Tongue (tissue), 2 donors: ENCODE results near the gene GDPD4. TPM values are rescaled to one million over a fixed set of nuclear protein-coding genes. Genes with fewer than 3 reads are reported as not detected.

ENCODE experiments used
- DNase-seq: peaks from one replicate; pipeline ENCODE4 v3.0.0-alpha.2; 2015
- total RNA-seq: library from RNA; depleted of rRNA; stranded (reverse); fragments of >200 nt; gene quantifications from one replicate; pipeline ENCODE4 v1.2.3, GENCODE V29; 2014

GDPD4 gene
- total RNA-seq, 1 donor from 2014 or later = not detected

DNA sequence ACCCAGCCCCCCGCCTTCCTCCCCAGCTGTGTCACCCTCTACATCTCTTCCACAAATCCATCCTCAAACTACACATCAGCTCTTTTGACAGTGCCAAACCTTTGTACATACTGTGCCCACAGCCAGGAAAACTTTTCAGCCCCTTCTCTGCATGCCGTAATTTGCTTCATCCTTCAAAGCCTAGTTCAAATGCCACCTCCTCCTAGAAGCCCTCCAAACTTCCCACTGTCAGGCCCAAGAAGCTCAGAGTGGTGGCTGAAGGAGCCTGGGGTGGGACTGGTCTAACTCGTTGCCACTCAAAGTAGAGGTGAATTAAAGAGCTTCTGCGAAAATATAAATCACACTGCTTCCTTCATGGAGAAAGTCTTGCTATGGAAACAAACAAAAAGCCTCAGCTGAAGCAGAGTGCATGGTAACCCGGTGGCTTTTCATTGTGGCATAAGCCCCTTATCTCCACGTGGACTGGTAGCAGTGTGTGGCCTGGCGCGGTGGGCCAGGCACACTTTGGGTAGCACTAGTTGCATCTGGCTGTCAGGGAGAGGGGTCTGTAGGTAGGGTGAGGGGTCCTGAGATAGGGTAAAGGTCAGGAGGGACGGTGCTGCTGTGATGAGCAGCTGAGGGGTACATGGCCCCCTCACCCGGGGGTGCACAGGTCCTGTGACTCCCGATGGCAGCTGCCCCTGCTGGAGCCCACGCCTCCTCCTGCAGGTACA is 96.6 kb downstream of the GDPD4 start:
- DNase-seq = no peak

DNA sequence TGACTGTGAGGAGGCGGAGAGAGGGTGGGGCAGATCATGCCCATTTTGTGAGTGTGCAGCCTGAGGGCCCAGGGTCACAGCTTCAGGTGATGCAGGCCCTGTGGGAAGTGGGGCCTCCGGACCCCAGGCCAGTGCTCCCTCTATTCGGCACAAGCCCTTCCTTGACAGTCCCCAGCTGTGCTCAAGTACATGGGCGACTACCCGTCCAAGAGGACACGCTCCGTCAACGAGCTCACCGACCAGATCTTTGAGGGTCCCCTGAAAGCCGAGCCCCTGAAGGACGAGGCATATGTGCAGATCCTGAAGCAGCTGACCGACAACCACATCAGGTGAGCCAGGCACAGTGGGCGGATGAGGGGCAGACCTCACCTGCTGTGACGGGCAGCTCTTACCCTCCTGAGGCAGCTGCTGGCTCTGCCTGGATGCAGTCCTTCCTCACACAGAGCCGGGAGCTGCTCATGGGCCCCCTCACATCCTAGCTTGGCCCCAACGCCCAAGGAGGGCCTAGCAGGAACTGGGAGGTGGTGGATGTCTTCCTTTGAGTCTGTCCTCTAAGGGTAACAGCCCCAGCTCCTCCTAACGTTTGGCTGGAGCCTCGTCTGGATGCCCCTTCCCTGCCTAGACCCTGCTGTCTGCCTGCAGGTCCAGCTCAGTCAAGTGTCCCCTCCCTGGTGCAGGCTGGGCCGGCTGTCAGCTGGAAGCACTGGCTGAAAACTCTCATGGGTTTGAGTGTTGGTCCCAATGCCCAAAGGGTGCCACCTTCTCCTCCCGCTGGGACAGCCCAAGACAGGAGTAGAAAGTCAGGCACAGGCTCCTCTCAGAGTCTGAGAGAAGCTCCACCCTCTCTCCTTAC is 97.4 kb downstream of the GDPD4 start:
- DNase-seq = no peak

DNA sequence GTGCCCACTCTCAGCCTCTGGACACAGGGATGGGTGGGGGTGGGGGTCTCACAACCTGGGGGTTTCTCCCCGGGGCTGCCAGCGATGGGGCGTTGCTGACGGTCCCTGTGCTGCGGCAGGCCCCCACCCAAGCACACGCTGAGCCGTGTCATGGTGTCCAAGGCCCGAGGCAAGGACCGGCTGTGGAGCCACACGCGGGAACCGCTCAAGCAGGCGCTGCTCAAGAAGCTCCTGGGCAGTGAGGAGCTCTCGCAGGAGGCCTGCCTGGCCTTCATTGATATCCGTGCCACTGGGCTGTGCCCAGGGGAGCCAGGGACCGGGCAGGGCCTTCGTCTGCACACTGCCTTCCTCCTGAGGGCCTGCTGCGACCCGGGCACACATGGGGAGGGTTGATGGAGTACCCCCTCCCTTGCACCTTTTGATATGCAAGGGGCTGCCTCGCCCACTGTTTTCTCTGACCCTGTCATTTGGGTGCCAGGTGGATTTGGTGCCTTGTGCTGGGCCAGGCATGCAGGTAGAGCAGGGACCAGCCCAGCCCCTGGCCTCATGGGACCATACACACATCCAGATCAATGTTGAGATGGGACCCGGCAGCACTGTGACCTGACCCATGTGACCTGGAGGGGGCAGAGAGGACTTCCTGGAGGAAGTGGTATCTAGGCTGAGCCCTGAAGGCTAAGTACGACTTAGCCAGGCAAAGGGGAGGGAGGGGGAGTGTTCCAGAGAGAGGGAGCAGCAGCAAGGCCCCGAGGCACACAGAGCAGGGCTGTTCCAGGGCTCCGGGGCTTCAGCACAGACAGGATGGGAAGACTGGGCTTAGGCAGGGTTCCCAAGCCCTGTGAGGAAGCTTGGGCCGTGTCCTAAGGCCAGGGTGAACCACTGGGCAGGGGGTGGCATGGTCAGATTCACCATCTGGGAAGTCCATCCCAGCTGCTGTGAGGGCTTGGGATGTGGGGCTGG is 98.3 kb downstream of the GDPD4 start:
- no peak for DNase-seq

DNA sequence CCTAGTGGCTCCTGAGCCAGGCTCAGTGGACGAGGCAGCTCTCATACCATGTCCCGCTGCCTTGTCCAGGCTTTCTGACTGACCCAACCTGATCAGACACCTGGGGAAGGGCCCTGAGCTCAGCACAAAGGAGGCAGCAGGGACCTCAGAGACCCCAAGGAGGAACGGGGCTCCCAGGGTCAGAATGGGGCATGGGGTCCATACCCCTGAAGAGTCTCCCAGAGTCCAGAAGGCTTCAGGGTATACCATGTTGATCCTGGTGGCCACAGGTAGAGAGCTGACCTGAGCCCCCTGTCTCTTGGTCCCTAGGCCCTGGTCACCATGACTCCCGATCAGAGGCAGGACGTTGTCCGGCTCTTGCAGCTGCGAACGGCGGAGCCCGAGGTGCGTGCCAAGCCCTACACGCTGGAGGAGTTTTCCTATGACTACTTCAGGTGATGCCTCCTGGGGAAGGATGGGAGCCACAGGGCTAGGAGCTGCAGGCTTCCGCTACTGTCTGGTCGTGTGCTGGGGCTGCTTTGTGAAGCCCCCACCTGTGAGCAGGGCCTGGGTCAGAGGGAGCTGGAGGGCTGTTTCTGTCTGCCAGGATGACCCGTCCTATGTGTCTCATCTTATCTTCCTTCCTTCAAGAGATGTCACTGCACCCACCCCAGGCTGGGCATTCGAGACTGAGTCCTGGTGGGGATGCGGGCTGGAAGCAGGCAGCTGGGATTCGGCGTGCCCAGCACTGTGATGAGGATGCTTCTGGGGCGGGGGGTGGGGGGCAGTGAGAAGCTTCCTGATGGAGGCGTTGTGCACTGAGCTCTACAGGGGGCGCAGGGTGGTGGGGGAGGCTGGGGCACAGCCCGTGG is 99.3 kb downstream of the GDPD4 start:
- no peak for DNase-seq

DNA sequence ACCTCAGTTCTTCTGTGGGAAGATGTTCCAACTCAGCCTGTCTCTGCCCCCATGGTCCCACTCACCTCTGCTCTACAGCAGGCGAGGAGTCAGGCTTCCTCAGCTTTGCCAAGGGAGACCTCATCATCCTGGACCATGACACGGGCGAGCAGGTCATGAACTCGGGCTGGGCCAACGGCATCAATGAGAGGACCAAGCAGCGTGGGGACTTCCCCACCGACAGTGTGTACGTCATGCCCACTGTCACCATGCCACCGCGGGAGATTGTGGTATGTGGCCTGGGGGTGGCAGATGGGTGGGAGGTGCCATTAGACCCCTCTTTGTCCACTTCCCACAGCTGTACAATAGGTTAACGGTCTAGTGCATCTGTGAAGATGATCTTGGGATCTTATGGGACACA is 100.1 kb downstream of the GDPD4 start:
- DNase-seq = no peak

DNA sequence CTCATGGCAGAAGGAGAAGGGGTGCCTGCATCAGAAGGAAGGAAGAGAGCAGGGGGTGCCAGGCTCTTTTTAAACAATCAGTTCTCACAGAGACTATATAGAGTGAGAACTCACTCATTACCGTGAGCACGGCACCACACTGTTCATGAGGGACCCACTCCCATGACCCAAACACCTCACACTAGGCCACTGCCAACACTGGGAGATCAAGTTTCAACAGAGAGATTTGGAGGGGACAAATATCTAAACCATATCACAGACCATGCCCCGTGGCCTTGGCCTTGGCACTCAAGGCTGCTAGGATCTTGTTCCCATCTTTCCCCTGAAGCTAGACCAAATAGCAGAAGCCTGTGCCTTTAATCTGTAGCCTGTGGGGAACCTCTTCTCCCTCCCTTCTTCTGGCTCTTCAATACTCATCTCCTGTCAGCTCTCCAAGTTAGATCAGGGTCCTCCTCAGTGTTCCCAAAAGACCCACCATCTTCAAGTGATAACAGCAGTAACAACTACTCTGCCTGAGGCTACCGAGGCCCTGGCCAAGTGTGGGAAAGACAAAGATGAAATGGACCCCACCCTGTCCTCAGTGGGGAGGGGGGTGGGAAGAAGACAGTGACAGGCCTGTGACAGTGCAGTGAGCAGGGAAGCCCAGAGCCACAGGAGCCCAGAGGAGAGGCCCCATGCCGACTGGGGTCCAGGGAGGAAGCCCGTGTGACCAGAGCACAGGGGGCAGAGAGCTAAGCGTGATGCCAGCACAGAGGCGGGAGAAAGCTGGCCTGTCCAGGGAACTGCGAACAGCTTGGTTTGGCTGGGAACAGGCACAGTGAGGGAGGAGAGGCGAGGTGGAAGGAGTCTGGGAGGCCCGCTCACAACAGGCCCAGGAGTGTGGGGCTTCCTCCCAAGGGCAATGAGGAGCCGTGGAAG is 100.9 kb downstream of the GDPD4 start:
- DNase-seq = no peak

DNA sequence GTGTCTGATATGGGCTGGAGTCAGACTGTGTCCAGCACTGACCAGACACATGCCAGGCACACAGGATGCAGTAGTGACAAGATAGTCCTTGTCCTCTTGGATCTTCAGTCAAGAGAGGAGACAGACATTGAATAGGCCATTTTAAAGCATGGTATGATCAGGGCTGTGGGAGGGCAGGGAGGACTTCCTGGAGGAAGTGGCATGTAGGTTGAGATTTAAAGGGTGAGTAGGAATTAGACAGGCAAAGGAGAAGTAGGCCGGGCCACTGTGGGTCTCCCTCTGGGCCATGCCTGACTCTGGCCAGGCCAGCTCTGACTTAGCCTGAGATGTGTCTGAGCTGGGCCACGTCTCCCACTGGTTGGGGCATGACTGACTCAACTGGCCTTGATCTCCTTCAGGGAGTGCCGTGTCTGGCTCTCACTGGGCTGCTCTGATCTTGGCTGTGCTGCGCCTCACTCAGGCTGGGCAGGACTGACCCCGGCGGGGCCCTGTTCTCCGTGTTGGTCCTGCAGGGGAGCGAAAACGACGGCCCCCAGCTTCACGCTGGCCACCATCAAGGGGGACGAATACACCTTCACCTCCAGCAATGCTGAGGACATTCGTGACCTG is 102.2 kb downstream of the GDPD4 start:
- no peak for DNase-seq

DNA sequence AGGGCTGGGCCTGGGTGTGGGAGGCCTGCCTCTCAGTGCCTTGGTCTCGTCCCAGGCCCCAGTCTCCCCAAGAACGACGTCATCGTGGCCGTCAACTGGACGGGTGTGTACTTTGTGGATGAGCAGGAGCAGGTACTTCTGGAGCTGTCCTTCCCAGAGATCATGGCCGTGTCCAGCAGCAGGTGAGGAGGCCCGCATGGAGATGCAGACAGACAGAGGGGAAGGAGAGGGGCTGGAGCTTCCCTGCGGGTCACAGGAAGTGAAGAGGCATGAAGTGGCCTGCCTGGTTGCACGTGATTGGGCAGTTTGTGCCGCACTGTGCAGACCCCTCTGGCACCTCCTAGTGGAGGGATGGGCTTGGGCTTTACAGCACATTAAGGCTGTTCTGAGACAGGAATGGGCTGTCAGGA is 103.0 kb downstream of the GDPD4 start:
- DNase-seq = no peak

DNA sequence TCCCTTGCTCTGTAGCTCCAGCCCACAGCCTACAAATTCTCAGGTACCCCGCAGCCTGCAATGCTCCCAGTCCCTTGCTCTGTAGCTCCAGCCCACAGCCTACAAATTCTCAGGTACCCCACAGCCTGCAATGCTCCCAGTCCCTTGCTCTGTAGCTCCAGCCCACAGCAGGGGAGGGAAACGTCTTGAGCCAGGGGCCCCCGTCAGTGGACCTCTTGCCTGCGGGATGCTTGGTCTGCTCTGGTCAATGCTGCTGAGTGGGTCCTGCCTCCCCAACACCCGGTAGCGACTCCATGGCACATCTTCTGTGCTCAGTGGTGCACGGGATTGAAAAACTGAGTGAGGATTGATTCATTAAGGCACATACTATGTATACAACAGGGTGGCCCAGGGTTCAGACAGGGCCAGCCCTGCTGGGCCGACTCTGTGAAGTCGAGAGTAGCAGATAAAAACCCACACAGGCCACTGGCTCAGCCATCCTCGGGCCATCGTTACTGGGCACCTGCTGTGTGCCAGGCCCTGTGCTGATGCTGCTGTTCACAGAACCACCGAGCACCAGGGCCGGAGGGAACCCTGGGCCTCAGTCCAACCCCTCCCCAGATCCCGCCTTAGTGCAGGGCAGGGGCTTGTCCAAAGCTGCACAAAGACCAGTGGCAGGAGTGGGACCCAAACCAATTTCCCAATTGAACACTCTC is 103.7 kb downstream of the GDPD4 start:
- no peak for DNase-seq

DNA sequence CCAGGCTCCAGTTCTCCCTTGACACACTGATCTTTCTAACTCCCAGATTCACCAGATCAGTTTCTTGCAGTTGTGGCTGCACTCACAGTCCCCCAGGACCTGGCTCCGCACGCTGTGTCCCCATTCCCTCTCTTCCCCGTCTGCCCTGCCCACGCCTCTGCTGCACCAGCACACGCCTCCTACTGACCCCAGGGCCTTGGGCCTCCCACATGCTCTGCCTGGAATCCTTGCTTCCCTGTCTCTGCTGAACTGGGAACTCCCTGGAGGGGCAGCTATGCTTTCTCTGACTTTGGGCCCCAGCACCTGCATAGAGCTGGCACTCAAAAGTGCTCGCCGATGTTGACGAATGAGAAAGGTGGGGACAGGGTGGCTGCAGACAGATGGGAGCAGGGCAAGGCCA is 104.5 kb downstream of the GDPD4 start:
- DNase-seq = no peak

DNA sequence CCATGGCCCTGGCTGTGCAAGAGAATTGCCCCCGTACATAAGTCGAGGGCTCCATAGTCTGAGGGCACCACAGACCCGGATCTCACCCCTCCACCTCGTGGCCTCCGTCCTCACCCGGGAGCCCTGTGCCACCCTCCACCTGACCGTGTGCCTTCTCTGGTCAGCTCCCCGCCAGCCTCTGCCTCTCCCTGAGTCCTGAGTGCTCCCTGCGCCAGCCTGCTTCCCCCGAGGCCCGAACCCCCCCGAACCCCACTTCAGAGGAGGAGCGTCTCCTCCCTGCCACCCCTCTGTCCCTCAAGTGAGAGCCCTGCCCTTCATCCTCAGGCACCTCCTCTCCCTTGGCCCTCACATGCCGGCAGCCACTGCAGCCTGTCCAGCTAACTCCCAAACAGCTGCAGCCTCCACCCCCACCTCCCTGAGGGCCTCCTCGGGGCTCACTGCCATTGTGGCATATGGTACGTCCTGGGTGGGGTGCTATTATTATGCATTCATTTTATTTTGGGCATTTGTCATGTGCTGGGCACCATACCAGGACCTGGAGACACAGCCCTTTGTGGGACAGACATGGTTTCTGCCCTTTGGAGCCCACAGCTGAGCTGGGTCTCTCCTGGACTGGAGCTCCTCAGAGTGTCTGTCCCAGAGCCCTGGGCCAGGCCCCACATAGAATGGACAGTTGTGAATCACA is 106.3 kb downstream of the GDPD4 start:
- DNase-seq = peak; percentile 66

DNA sequence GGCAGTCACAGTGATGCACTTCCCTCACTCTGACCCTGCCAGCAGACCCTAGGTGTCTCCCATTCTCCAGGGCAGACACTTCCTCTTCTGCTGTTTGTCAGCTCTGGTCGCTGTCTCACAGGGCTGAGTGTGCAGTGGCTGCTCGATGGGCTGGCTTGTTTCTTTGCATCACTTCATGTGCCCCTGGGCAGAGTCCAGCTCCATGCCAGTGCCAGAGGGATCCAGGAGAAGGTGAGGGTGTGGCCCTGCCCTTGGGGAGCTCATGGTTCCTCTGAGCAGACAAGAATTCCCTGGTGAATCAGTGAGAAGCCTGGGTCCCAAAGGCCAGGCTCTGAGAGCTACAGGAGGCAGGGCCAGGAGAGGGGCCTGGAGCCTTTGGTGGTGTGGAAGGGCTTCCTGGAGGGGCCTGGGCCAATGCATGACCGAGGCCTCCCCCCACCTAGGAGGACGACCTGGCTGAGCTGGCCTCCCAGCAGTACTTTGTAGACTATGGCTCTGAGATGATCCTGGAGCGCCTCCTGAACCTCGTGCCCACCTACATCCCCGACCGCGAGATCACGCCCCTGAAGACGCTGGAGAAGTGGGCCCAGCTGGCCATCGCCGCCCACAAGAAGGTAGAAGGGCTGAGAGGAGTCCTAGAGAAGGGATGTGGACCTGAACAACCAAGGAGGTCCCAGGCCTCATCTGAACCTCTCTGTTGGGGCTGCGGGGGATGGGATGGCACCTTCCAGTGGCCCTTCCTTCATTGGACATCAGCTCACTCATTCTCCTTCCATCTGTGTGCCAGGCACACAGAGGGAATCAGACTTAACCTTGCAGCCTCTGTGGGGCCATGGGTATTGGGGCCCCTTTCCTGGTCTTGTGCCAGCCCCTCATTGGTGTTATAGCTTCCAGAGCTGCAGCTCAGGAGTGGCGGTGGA is 107.3 kb downstream of the GDPD4 start:
- no peak for DNase-seq

DNA sequence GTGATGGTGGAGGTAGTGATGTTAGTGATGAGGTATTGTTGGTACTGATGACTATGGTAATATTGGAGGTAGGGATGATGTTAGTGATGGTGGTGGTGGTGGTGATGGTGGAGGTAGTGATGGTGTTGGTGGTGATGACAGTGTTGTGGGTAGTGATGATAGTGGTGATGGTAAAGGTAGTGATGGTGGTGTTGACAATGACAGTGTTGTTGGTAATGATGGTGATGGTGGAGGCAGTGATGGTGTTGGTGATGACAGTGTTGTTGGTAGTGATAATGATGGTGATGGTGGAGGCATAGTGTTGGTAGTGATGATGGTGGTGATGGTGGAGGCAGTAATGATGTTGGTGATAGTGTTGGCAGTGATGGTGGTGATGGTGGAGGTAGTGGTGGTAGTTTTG is 108.3 kb downstream of the GDPD4 start:
- DNase-seq = no peak

DNA sequence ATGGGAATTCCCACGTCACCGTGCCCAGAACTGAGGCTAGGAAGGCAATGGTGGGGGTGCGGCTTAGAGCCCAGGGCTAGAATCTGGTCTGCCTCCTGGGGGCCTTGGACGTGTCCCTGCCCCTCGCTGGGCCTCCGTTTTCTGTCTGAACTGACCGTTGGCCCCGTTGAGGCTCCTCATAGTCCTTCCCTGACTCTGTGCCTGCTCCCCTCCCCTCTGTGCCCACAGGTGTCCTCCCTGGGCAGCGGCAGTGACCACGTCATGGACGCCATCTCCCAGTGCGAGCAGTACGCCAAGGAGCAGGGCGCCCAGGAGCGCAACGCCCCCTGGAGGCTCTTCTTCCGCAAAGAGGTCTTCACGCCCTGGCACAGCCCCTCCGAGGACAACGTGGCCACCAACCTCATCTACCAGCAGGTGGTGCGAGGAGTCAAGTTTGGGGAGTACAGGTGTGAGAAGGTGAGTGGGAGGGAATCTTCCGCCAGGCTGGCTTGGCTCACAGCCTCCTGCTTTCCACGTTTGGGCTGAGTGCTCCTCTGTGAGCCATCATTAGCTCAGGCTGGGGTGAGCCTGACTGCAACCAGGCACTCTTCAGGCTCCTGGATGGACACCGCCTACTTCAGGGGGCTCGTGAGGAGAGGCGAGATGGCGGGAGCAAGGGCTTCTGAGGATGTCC is 109.5 kb downstream of the GDPD4 start:
- peak; percentile 62 for DNase-seq

DNA sequence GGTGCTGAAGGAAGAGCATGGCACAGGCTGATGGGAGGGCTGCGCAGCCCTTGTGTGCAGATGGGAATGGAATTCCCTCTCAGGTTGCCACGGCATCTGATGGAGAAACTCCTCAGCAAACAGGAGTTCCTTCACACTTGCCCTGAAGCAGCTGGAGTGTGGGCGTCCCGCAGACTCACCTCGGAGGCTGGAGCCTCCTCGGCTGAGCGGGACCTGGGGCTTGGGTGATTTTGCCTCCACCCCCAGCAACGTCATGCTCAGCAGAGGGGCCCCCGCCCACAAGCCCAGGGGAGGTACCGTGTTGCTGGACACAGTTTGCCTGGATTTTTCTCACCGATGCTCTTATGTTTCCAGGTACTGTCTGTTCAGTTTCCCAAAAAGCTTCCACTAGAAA is 110.1 kb downstream of the GDPD4 start:
- DNase-seq = no peak

DNA sequence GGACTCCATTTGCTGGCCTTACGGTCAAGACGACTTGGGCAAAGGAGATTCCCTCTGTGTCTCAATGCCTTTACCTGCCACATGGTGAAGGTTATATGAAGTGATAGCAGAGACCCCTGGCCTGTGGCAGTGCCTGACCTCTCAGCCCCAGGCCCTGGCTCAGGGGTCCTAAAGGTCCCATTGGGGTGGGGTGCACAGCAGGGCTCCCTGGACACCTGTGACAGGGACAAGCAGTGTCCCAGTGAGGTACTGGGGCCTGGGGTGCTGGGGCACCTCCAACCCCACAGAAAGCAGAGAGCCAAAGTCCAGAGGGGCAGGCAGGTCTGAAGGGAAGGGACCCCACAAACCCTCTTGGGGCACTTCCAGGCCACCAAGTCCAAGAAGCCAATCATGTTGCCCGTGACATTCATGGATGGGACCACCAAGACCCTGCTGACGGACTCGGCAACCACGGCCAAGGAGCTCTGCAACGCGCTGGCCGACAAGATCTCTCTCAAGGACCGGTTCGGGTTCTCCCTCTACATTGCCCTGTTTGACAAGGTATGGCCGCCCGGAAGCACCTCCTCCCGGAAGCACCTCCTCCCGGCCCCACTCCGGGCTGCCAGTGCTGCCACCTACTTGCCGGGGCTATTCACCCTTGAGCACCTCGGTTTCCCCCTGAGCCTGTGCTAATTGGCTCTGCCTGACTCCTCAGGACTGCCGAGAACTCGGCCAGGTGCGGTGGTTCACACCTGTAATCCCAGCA is 111.0 kb downstream of the GDPD4 start:
- DNase-seq = no peak
